AG08396 (cell line): ENCODE results near the gene SLC7A11.
"Not testable (repeated sequence)": the region's sequence is repeated elsewhere in the genome, so short reads cannot be mapped to it uniquely, and the experiment has no call there.

Source experiments
- DNase-seq: peaks from one replicate; pipeline ENCODE4 v3.0.0; 2012; ENCODE audit warnings: low spot score, mixed read lengths

The SLC7A11 gene

GRCh38 chr4:138242834-138243156 lies 646 bp upstream of the SLC7A11 start:
- DNase-seq: no peak

GRCh38 chr4:138241281-138242075 lies 671 bp downstream of the SLC7A11 start:
- no peak for DNase-seq

- DNase-seq: no peak
Observed at GRCh38 chr4:138239491-138239890, 2.7 kb downstream of the SLC7A11 start.

- no peak for DNase-seq
Observed at GRCh38 chr4:138238521-138239292, 3.4 kb downstream of the SLC7A11 start.

- DNase-seq: not testable (repeated sequence)
Observed at GRCh38 chr4:138237132-138237531, 5.0 kb downstream of the SLC7A11 start.

GRCh38 chr4:138236037-138236436 lies 6.1 kb downstream of the SLC7A11 start:
- no peak for DNase-seq

- DNase-seq: peak; percentile 22
Observed at GRCh38 chr4:138235419-138235952, 6.7 kb downstream of the SLC7A11 start.

GRCh38 chr4:138234248-138234647 lies 7.9 kb downstream of the SLC7A11 start:
- DNase-seq: no peak

- DNase-seq: no peak
Observed at GRCh38 chr4:138233313-138234034, 8.7 kb downstream of the SLC7A11 start.

- no peak for DNase-seq
Observed at GRCh38 chr4:138232364-138232763, 9.8 kb downstream of the SLC7A11 start.

GRCh38 chr4:138230048-138230447 lies 12.1 kb downstream of the SLC7A11 start:
- DNase-seq: no peak

- DNase-seq: no peak
Observed at GRCh38 chr4:138229160-138229559, 13.0 kb downstream of the SLC7A11 start.

- DNase-seq: no peak
Observed at GRCh38 chr4:138226351-138226750, 15.8 kb downstream of the SLC7A11 start.

GRCh38 chr4:138225477-138225876 lies 16.7 kb downstream of the SLC7A11 start:
- DNase-seq: no peak

- no peak for DNase-seq
Observed at GRCh38 chr4:138224614-138225013, 17.5 kb downstream of the SLC7A11 start.

GRCh38 chr4:138223231-138223910 lies 18.8 kb downstream of the SLC7A11 start:
- DNase-seq: no peak

GRCh38 chr4:138222046-138222445 lies 20.1 kb downstream of the SLC7A11 start:
- DNase-seq: peak; percentile 44

GRCh38 chr4:138218976-138219375 lies 23.2 kb downstream of the SLC7A11 start:
- DNase-seq: no peak

GRCh38 chr4:138217567-138217966 lies 24.6 kb downstream of the SLC7A11 start:
- no peak for DNase-seq

GRCh38 chr4:138216272-138216867 lies 25.8 kb downstream of the SLC7A11 start:
- DNase-seq: no peak

- DNase-seq: not testable (repeated sequence)
Observed at GRCh38 chr4:138210576-138210975, 31.6 kb downstream of the SLC7A11 start.
